ENCODE results near the gene RRP1B.

RRP1B gene

DNA sequence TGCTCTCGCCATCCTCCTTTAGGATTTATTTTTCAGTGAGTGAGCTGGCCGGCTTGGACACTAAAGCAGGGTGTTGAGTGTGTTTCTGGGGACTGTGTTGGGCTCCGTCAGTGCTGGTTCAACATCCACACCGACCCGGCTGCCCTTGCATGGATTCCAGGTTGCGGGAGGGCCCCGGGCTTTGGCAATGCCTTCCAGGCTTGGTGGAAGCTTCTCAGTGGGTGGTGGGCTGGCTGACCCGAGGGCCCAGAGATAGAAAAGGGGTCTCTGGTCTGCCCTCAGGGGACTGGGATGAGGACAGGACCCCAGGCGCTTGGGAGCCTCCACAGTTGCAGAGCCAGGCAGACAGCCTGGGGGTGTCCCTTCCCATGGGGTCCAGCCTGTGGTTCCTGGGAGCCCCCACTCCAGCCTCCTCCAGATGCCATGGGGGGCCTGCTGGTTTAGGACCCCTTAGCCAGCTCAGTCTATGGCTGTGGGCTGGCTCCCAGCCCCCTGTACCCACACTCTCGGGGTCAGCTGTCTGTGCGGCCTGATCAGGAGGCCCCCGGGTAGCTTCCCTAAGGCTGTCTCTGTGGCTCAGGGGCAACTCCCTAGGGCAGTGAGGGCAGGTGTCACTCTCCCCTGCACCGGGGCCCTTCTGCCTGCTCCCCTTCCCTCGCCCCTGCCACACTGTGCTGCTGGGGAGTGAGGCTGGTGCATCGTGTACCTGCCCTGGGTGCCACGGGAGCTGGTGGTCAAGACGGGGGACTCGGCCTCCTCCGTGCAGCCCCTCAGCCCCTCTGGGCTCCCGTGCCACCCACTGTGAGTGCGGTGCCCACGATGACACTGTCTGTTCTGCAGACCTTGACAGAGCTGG is 76.1 kb downstream of the RRP1B start:
- no peaks in the 10 kb centered on the region for H3K36me3 ChIP-seq (ENCODE audit: control insufficient read depth, insufficient read depth, low read length)
- H3K9me3 ChIP-seq (ENCODE audit: control insufficient read depth, insufficient read depth, low read length) = no peaks in the 10 kb centered on the region
- 0 out of 2 replicates have a peak, but pooled peaks cover 1% of the 10 kb centered on the region for H3K4me1 ChIP-seq (ENCODE audit: control insufficient read depth, insufficient read depth, low read length)
- no peak overlapping the region for H3K4me3 ChIP-seq (ENCODE audit: low read length)
- no peak for DNase-seq (ENCODE audit: low read depth, low spot score)
- no peak overlapping the region for H3K27ac ChIP-seq (ENCODE audit: low read length)
- H3K27me3 ChIP-seq (ENCODE audit: control insufficient read depth, insufficient read depth, low read length) = no peaks in the 10 kb centered on the region
- whole genome bisulfite sequencing (ENCODE audit: insufficient coverage, insufficient read length) = no CpG with 5 or more reads among the region's 22 CpGs

- WGBS (ENCODE audit: insufficient coverage, insufficient read length) = no CpG with 5 or more reads among the region's 25 CpGs
- 0 out of 2 replicates have a peak, but pooled peaks cover 1% of the 10 kb centered on the region for H3K4me1 ChIP-seq (ENCODE audit: control insufficient read depth, insufficient read depth, low read length)
- no peak for DNase-seq (ENCODE audit: low read depth, low spot score)
- H3K9me3 ChIP-seq (ENCODE audit: control insufficient read depth, insufficient read depth, low read length) = no peaks in the 10 kb centered on the region
- H3K4me3 ChIP-seq (ENCODE audit: low read length) = no peak overlapping the region
- H3K27me3 ChIP-seq (ENCODE audit: control insufficient read depth, insufficient read depth, low read length) = no peaks in the 10 kb centered on the region
- no peak overlapping the region for H3K27ac ChIP-seq (ENCODE audit: low read length)
- H3K36me3 ChIP-seq (ENCODE audit: control insufficient read depth, insufficient read depth, low read length) = no peaks in the 10 kb centered on the region
Observed at GRCh38 chr21:43736224-43736883, 77.0 kb downstream of the RRP1B start.

DNA sequence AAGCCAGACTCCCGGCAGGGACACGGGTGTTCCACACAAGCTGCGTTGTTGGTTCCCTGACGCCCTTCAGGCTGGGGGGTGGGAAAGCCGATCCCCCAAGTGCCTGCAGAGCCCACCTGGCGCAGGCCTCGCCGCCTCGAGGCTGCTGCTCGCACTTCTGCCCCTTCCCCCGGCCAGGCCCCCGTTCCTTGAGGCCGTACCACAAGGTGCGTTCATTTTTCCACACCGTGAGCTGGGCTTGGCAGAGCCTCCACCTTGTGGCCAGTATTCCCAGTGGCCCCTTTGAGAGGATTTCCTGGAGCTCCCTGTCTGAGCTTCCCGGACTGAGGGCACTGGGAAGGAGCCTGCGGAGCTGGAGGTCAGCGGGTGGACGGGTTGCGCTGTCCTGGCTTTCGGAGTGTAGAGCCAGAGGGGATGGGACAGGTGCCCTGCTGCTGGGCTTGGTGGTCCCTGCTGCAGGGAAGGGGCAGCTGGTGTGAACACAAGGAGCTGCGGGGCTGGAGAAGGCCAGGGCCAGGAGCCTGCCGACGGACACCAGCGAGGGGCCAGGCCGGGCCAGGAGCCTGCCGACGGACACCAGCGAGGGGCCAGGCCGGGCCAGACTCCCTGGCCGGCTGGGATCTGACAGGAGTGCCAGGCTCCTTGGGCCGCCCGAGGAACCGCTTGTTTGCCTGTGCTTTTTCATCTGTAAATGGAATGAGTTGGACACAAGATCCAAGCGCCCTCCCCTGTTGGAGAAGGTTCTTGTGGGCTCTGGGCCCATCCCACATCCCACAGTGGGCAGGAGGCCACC is 78.0 kb downstream of the RRP1B start:
- no peaks in the 10 kb centered on the region; the same call in 1 of the 2 replicates for H3K36me3 ChIP-seq (ENCODE audit: control insufficient read depth, insufficient read depth, low read length)
- DNase-seq (ENCODE audit: low read depth, low spot score) = no peak
- H3K9me3 ChIP-seq (ENCODE audit: control insufficient read depth, insufficient read depth, low read length) = no peaks in the 10 kb centered on the region
- no peak overlapping the region for H3K4me3 ChIP-seq (ENCODE audit: low read length)
- no peak overlapping the region for H3K27ac ChIP-seq (ENCODE audit: low read length)
- no CpG with 5 or more reads among the region's 35 CpGs for WGBS (ENCODE audit: insufficient coverage, insufficient read length)
- 0 out of 2 replicates have a peak, but pooled peaks cover 1% of the 10 kb centered on the region for H3K4me1 ChIP-seq (ENCODE audit: control insufficient read depth, insufficient read depth, low read length)
- no peaks in the 10 kb centered on the region for H3K27me3 ChIP-seq (ENCODE audit: control insufficient read depth, insufficient read depth, low read length)

DNA sequence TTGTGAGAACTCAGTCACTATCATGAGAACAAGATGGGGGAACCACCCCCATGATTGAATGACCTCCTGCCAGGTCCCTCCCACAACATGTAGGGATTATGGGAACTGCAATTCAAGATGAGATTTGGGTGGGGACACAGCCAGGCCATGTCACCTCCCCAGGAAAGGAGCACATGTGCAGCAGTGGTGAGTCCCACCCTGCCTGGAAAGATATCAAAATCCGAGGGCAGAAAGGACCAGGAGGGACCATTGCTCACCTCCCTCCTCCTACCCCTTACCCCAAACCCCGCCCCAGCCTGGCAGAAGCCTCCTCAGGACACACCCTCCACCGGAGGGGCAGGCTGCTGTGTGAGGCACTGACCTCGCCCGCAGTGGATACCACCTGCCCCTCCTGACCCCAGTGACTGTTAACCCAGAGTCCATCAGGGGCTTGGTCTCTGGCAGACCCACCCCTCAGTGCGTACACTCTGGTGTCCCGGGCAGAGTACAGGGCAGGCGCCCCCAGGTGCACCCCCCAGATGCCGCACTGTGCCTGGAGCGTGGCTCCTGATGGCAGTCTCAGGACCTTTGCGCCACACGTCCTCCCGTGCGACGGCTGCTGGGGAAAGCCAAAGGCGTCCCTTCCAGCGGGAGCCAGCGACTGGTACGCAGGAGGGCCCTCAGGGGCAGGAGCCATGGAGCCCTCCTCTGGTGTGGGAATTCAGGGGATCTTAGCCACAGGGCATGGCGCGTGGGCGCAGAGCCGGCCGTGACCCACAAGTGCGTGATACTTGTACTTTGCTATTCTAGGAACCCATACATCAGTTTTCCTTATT is 80.5 kb downstream of the RRP1B start:
- Histone ChIP-seq H3K4me1 (ENCODE audit: control insufficient read depth, insufficient read depth, low read length) (no peaks in the 10 kb centered on the region), H3K9me3 (ENCODE audit: control insufficient read depth, insufficient read depth, low read length) (no peaks in the 10 kb centered on the region), H3K4me3 (ENCODE audit: low read length) (no peak overlapping the region), H3K27me3 (ENCODE audit: control insufficient read depth, insufficient read depth, low read length) (no peaks in the 10 kb centered on the region), H3K36me3 (ENCODE audit: control insufficient read depth, insufficient read depth, low read length) (peaks cover 10% of the 10 kb centered on the region), H3K27ac (ENCODE audit: low read length) (no peak overlapping the region)
- no CpG with 5 or more reads among the region's 25 CpGs for WGBS (ENCODE audit: insufficient coverage, insufficient read length)
- no peak for DNase-seq (ENCODE audit: low read depth, low spot score)

- Histone ChIP-seq H3K9me3 (ENCODE audit: control insufficient read depth, insufficient read depth, low read length) (no peaks in the 10 kb centered on the region), H3K27ac (ENCODE audit: low read length) (no peak overlapping the region), H3K27me3 (ENCODE audit: control insufficient read depth, insufficient read depth, low read length) (no peaks in the 10 kb centered on the region), H3K36me3 (ENCODE audit: control insufficient read depth, insufficient read depth, low read length) (peaks cover 10% of the 10 kb centered on the region), H3K4me1 (ENCODE audit: control insufficient read depth, insufficient read depth, low read length) (no peaks in the 10 kb centered on the region), H3K4me3 (ENCODE audit: low read length) (no peak overlapping the region)
- DNase-seq (ENCODE audit: low read depth, low spot score) = no peak
- WGBS (ENCODE audit: insufficient coverage, insufficient read length) = no CpG with 5 or more reads among the region's 25 CpGs
Observed at GRCh38 chr21:43740497-43741156, 81.3 kb downstream of the RRP1B start.

DNA sequence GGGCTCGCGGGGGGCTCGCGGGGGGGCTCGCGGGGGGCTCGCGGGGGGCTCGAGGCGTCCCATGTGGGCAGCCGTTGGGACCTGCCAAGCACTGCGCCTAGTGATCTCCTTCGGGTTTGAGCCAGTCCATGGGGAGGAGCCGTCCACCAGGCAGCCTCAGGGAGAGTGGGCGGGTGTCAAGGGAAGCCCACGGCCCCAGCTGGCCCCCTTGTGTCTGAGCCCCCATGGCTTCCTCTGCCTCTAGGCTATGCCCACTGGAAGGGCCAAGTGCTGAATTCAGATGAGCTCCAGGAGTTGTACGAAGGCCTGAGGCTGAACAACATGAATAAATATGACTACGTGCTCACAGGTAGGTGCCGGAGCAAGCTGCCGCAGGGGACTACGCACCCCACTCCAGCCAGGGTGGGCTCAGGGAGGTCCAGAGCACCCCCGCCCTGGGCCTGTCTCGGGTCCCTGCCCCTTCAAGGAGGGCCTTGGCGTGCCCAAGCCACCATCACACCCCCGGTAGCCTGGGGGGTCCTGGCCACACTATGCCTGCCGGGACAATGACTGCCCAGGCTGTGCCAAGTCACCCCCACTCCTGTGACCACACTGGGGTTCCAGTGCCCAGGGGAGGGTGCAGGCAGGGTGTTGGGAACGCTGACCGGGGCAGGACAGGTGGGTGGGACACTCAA is 82.2 kb downstream of the RRP1B start:
- H3K4me3 ChIP-seq (ENCODE audit: low read length) = no peak overlapping the region
- H3K27ac ChIP-seq (ENCODE audit: low read length) = no peak overlapping the region
- peaks cover 10% of the 10 kb centered on the region for H3K36me3 ChIP-seq (ENCODE audit: control insufficient read depth, insufficient read depth, low read length)
- no peak for DNase-seq (ENCODE audit: low read depth, low spot score)
- no peaks in the 10 kb centered on the region for H3K9me3 ChIP-seq (ENCODE audit: control insufficient read depth, insufficient read depth, low read length)
- no CpG with 5 or more reads among the region's 28 CpGs for WGBS (ENCODE audit: insufficient coverage, insufficient read length)
- no peaks in the 10 kb centered on the region for H3K4me1 ChIP-seq (ENCODE audit: control insufficient read depth, insufficient read depth, low read length)
- no peaks in the 10 kb centered on the region for H3K27me3 ChIP-seq (ENCODE audit: control insufficient read depth, insufficient read depth, low read length)

DNA sequence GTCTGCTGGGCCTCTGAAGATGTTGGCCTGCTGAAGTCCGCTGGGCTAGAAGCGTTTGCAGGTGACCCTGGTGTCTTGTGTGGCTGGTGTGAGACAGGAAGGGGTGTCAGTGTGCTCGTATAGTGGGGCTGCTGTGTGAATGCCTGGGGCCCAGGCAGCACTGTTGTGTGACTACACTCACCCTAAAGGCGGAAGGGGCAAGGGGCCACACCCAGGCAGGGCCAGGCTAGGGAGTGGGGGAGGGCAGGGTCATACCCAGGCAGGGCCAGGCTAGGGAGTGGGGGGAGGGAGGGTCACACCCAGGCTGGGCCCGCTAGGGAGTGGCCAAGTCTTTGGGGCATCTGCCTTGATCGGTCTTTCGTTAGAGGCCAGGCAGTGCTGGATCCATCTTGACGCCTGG is 84.6 kb downstream of the RRP1B start:
- Histone ChIP-seq H3K9me3 (ENCODE audit: control insufficient read depth, insufficient read depth, low read length) (no peaks in the 10 kb centered on the region), H3K27me3 (ENCODE audit: control insufficient read depth, insufficient read depth, low read length) (no peaks in the 10 kb centered on the region), H3K27ac (ENCODE audit: low read length) (no peak overlapping the region), H3K36me3 (ENCODE audit: control insufficient read depth, insufficient read depth, low read length) (peaks cover 14% of the 10 kb centered on the region), H3K4me1 (ENCODE audit: control insufficient read depth, insufficient read depth, low read length) (no peaks in the 10 kb centered on the region), H3K4me3 (ENCODE audit: low read length) (no peak overlapping the region)
- no CpG with 5 or more reads among the region's 8 CpGs for WGBS (ENCODE audit: insufficient coverage, insufficient read length)
- DNase-seq (ENCODE audit: low read depth, low spot score) = no peak

DNA sequence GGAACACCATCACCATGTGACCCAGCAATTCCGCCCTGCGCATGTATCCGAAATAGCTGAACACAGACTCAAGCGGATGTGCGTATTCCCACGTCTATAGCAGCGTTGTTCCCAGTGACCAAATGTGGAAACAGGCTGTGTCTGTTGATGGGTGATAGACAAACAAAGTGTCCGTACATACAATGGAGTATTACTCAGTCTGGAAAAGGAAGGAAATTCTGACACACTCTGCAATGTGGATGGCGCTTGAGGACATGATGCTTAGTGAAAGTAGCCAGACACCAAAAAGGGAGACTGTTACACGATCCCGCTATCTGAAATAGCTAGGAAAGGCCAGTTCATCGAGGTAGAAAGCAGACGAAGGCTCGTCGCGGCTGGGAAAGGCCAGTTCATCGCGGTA is 85.4 kb downstream of the RRP1B start:
- H3K4me3 ChIP-seq (ENCODE audit: low read length) = no peak overlapping the region
- no peaks in the 10 kb centered on the region for H3K9me3 ChIP-seq (ENCODE audit: control insufficient read depth, insufficient read depth, low read length)
- H3K27me3 ChIP-seq (ENCODE audit: control insufficient read depth, insufficient read depth, low read length) = no peaks in the 10 kb centered on the region
- DNase-seq (ENCODE audit: low read depth, low spot score) = no peak
- H3K4me1 ChIP-seq (ENCODE audit: control insufficient read depth, insufficient read depth, low read length) = no peaks in the 10 kb centered on the region
- no CpG with 5 or more reads among the region's 18 CpGs for WGBS (ENCODE audit: insufficient coverage, insufficient read length)
- H3K36me3 ChIP-seq (ENCODE audit: control insufficient read depth, insufficient read depth, low read length) = peaks cover 14% of the 10 kb centered on the region
- H3K27ac ChIP-seq (ENCODE audit: low read length) = no peak overlapping the region
